Neural progenitor cell (in vitro differentiated cells): ENCODE data around the gene SPP1.

Experiments used
- EZH2phosphoT487 ChIP-seq: fragments of 200-600 bp; sonication (generic); IDR thresholded peaks from 2 replicates; pipeline ENCODE4 v1.6.1; 2017; ENCODE audit warnings: antibody characterized with exemption
- TF ChIP-seq, protein P1 (sequence below): fragments of 200-600 bp; sonication (generic); IDR thresholded peaks from 2 replicates; pipeline ENCODE4 v1.5.1; 2017; ENCODE audit warnings: antibody characterized with exemption, mild to moderate bottlenecking

DNA sequence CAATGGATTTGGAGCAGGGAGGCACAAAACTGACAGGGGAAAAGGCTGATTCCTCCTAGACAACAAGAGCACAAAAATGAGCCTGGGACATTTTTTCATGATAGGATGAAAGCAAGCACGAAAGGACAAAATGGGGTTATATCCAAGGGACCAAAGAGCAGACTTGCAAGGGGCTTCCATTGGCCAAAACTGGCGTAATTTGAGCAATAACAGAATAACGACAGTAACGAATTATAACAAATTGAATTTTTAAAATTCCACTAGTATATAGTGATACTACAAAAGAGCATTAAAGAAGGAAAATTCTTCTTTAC is 10.3 kb downstream of the SPP1 start:
- TF ChIP-seq, protein P1, sequence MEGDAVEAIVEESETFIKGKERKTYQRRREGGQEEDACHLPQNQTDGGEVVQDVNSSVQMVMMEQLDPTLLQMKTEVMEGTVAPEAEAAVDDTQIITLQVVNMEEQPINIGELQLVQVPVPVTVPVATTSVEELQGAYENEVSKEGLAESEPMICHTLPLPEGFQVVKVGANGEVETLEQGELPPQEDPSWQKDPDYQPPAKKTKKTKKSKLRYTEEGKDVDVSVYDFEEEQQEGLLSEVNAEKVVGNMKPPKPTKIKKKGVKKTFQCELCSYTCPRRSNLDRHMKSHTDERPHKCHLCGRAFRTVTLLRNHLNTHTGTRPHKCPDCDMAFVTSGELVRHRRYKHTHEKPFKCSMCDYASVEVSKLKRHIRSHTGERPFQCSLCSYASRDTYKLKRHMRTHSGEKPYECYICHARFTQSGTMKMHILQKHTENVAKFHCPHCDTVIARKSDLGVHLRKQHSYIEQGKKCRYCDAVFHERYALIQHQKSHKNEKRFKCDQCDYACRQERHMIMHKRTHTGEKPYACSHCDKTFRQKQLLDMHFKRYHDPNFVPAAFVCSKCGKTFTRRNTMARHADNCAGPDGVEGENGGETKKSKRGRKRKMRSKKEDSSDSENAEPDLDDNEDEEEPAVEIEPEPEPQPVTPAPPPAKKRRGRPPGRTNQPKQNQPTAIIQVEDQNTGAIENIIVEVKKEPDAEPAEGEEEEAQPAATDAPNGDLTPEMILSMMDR, result peak; percentile 1
- TF ChIP-seq EZH2phosphoT487, result no peak
